PFSK-1 (cell line): Measurements from ENCODE around the gene AGR2. TPM values are rescaled to one million over a fixed set of nuclear protein-coding genes. Genes with fewer than 3 reads are reported as not detected.

Experiments
- FOXP2 ChIP-seq: optimal IDR thresholded peaks from 2 replicates; pipeline ENCODE3; 2011; ENCODE audit warnings: borderline replicate concordance, control low read depth, inconsistent platforms; ENCODE audit not compliant: insufficient read depth; ENCODE audit errors: extremely low read length, extremely low read depth
- POLR2AphosphoS5 ChIP-seq: IDR thresholded peaks from 2 replicates; pipeline ENCODE4 v1.6.1; 2012; ENCODE audit warnings: low read depth, mild to moderate bottlenecking, control low read depth, low read length, moderate library complexity
- REST ChIP-seq, 2 experiments: IDR thresholded peaks; 2 replicates each; pipeline versions ENCODE4 v1.6.1 to v1.8.0; 2011 to 2012; ENCODE audit warnings: low read depth in 2 of 2, low read length in 2 of 2, control low read depth in 1 of 2, inconsistent platforms in 1 of 2, mild to moderate bottlenecking in 1 of 2, moderate library complexity in 1 of 2; ENCODE audit not compliant: insufficient read depth in 1 of 2
- SIN3A ChIP-seq: IDR thresholded peaks from 2 replicates; pipeline ENCODE4 v1.6.1; 2012; ENCODE audit warnings: mild to moderate bottlenecking, low read length, moderate library complexity, borderline replicate concordance; ENCODE audit not compliant: insufficient read depth
- TAF1 ChIP-seq: IDR thresholded peaks from 2 replicates; pipeline ENCODE4 v1.6.1; 2012; ENCODE audit warnings: low read length, control low read depth, borderline replicate concordance; ENCODE audit not compliant: insufficient read depth
- polyA plus RNA-seq: library from polyadenylated mRNA; unstranded; fragments of >200 nt; gene quantifications from one replicate; pipeline ENCODE4 v1.2.1, GENCODE V29; 2012; ENCODE audit warnings: low read depth, missing spikeins; ENCODE audit not compliant: insufficient read length

The AGR2 gene
- not detected for polyA plus RNA-seq

GRCh38 chr7:16804674-16805439 is at the start of gene AGR2:
Gene AGR2, minus strand, starts transcription at chr7:16804999. Its CDS starts 3,203 bp downstream, at chr7:16801796.
- TF ChIP-seq SIN3A (no peak), POLR2AphosphoS5 (no peak), FOXP2 (no peak), REST (IDR thresholded peaks at IDR 0.05; ENCODE audit: insufficient read depth in 1 of 2, low read depth in 2 of 2, low read length in 2 of 2) (no peak), TAF1 (no peak)

- TF ChIP-seq POLR2AphosphoS5 (no peak), REST (IDR thresholded peaks at IDR 0.05; ENCODE audit: insufficient read depth in 1 of 2, low read depth in 2 of 2, low read length in 2 of 2) (no peak), TAF1 (no peak), FOXP2 (no peak), SIN3A (no peak)
Measured at GRCh38 chr7:16851829-16852228, 47.0 kb upstream of the AGR2 start.

- no peak for TF ChIP-seq SIN3A
- TF ChIP-seq REST (IDR thresholded peaks at IDR 0.05; ENCODE audit: insufficient read depth in 1 of 2, low read depth in 2 of 2, low read length in 2 of 2) = no peak
- no peak for TF ChIP-seq POLR2AphosphoS5
- TF ChIP-seq TAF1 = no peak
- TF ChIP-seq FOXP2 = no peak
Measured at GRCh38 chr7:16850614-16851466, 46.0 kb upstream of the AGR2 start.

- no peak for TF ChIP-seq POLR2AphosphoS5
Measured at GRCh38 chr7:16849296-16850148, 44.7 kb upstream of the AGR2 start.

- TF ChIP-seq SIN3A (no peak), REST (IDR thresholded peaks at IDR 0.05; ENCODE audit: insufficient read depth in 1 of 2, low read depth in 2 of 2, low read length in 2 of 2) (no peak), POLR2AphosphoS5 (no peak), TAF1 (no peak), FOXP2 (no peak)
Measured at GRCh38 chr7:16847381-16847860, 42.6 kb upstream of the AGR2 start.
